Erythroblast (primary cell): ENCODE results near the gene RAD21L1.

ENCODE experiments used
- DNase-seq, 2 experiments: peaks; one replicate each; lab custom pipeline; 2025; lab: John Stamatoyannopoulos, UW
- GATA1 ChIP-seq: IDR thresholded peaks from 2 replicates; pipeline ENCODE4 v1.6.1; 2011; ENCODE audit warnings: low read depth, mild to moderate bottlenecking, control low read depth, low read length, moderate library complexity
- POLR2A ChIP-seq: IDR thresholded peaks from 2 replicates; pipeline ENCODE4 v1.6.1; 2011; ENCODE audit warnings: mild to moderate bottlenecking, low read length

RAD21L1 gene

DNA sequence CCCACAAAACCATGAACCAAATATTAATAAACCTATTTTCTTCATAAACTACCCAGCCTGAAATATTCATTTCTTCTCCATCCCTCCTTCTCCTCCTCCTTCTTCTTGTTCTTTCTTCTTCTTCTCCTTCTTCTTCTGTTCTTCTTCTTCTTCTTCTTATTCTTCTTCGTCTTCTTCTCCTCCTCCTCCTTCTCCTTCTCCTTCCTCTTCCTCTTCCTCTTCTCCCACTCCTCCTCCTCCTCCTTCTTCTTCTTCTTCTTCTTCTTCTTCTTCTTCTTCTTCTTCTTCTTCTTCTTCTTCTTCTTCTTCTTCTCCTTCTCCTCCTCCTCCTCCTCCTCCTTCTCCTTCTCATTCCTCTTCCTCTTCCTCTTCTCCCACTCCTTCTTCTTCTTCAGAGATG is 36.0 kb upstream of the RAD21L1 start:
- TF ChIP-seq GATA1, result no peak
- no peak for TF ChIP-seq POLR2A
- DNase-seq, result no peak

DNA sequence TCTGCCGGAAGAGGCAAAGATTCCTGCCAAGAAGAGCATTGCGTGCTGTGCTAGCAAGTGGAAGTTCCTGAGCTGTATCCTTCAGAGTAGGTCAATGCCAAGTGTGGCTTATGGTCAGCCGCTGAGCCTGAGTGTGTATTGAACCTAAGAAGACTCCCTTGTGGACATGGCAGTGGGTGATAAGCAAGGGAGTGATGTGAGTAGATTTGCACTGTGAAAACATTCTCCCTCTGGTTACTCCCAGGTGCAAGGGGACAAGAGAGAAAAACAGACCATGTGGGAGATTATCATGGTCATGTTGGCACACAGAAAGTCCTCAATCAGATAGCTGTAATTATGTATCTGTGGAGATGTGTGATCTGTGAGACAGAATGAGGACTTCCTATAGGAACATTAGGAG is 35.0 kb upstream of the RAD21L1 start:
- peak; percentile 45 to 77 for DNase-seq
- no peak for TF ChIP-seq POLR2A
- no peak for TF ChIP-seq GATA1

DNA sequence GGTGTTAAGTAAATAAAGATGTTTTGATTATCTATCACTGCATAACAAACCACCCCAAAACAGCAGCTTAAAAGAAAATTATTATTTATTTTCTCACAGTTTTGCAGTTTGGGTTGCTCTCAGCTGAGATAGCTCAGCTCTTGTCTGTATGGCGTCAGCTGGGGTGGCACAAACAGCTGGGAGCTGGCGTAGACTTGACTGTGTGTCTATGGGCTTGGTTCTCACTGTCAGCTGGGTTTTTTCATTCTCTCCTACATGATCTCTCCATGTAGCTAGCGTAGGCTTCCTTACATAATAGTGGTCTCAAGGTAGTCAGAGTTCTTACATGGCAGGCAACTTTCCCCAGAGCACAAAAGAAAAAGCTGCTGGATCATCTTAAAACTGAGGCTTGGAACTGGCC is 34.5 kb upstream of the RAD21L1 start:
- TF ChIP-seq GATA1, result no peak
- TF ChIP-seq POLR2A, result no peak

DNA sequence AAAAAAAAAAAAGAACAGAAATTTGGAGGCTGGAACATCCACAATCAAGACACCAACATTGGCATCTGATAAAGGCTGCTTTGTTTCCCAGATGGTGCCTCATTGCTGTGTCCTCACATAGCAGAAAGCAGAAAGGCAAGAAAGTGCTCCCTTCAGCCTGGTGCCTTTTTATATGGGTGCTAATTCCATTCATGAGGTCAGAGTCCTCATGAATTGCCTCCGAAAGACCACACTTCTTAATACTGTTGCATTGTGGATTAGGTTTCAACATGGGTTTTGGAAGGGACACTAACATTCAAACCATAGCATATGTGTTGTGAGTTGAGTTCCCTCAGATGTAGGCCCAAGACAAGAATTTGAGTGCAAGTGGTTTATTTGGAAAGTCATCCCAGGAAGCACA is 30.6 kb upstream of the RAD21L1 start:
- TF ChIP-seq GATA1, result no peak
- no peak for DNase-seq

More for the DNA sequence above, 34.5 kb upstream of the RAD21L1 start:
- DNase-seq, result no peak

DNA sequence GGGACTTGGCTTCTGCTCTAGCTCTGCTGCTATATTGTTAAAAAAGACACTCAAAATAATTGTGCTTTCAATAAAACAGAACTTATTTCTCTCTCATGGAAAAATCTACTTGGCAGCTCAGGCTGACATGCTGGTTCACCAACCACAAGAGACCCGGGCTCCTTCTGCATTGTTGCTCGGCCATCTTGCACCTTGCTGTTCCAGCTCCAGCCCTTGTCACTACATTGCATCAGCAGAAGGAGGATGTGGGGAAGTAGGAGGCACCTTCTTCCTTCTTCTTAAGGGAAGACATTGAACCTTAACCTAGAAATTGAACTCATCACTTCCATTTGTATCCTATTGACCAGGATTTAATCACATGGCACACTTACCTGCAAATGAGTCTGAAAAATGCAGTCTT is 29.2 kb upstream of the RAD21L1 start:
- TF ChIP-seq POLR2A, result no peak
- TF ChIP-seq GATA1, result no peak
- no peak for DNase-seq

DNA sequence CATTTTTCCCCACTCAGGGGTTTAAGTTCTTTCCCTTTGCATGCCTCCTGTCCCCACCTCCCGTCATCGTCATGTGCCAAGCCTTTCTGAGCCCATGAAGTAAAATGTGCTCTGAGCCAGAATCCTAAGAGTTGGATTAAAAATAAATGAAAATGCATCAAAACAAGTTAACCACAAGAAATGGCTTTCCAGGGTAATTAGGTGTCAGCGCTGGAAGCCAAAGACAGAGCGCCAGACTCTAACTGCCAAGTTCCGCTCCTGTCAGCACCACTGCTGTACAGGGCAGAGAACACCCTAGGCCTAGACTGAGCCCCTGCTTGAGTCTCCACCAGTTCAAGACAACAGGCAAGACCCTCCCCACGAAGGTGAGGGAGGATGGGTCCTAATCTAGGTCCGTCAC is 28.0 kb upstream of the RAD21L1 start:
- TF ChIP-seq GATA1 (no peak), POLR2A (no peak)

DNA sequence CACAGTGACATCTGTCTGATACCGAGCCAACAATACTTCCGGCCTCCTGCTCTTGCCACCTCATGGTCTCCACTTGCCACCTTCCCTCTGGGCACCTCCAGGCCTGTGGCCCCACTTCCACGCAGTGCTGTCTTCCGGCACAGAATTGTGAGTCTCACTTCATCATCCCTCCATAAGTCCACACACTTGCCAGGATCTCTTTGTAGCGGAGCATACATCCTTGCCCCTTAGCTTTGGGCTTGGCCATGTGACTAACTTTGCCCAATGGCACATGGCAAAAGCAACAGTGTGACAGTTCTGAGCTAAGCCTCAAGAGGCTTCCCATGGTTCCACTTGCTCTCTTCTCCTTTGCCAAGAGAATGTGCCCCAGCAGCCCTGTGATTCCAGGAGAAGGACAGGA is 27.1 kb upstream of the RAD21L1 start:
- DNase-seq, result no peak
- no peak for TF ChIP-seq GATA1
- TF ChIP-seq POLR2A, result no peak

More for the DNA sequence above, 28.0 kb upstream of the RAD21L1 start:
- DNase-seq, result no peak

DNA sequence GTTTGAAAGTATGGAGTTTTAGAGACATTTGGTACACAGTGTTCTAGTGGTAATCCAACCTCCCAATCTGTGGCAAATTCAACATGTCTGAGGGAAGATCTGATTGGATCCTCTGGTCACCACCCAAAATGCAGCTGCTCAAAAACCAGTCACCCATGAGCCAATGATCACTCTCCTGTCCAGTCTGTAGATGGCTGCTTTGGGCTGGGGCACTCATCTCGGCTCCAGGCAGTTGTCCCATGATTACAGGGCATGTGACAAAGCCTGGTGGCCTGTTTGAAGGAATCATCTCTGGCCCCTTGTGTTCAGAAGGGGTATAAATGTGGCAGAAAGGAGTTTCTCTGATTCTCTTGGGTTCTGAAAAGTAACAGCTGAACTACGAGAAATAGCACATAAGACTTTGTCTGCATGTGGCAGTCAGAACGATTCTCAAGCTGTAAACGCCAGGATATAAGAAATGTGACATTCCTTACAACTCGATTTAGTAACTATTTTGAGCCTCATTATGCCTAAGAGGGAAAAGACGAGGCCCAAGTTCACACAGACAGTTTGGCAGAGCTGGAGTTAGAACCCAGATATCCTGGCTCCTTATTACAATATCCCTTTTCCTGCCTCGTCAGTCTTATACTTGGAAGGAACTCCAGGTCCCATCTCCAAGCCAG is 26.5 kb upstream of the RAD21L1 start:
- no peak for TF ChIP-seq POLR2A
- TF ChIP-seq GATA1, result no peak

DNA sequence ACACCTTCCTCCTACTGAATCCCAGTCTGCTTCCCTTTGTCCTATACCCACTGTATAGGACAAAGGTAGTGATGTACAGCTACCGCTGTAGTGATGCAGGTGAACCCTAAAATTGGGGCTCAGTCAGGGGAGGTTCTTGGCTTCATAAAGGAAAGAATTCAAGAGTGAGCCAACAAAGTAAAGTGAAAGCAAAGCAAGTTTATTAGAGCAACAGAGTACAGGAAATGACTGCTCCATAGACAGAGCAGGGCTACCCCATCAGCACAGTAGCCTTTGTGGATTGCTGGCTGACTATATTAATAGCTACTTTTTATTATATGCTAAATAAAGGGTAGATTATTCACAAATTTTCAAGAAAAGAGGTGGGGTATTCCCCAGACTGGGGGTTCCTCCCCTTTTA is 25.9 kb upstream of the RAD21L1 start:
- TF ChIP-seq GATA1, result no peak
- TF ChIP-seq POLR2A, result no peak
- no peak for DNase-seq

More for the DNA sequence above, 26.5 kb upstream of the RAD21L1 start:
- no peak for DNase-seq

DNA sequence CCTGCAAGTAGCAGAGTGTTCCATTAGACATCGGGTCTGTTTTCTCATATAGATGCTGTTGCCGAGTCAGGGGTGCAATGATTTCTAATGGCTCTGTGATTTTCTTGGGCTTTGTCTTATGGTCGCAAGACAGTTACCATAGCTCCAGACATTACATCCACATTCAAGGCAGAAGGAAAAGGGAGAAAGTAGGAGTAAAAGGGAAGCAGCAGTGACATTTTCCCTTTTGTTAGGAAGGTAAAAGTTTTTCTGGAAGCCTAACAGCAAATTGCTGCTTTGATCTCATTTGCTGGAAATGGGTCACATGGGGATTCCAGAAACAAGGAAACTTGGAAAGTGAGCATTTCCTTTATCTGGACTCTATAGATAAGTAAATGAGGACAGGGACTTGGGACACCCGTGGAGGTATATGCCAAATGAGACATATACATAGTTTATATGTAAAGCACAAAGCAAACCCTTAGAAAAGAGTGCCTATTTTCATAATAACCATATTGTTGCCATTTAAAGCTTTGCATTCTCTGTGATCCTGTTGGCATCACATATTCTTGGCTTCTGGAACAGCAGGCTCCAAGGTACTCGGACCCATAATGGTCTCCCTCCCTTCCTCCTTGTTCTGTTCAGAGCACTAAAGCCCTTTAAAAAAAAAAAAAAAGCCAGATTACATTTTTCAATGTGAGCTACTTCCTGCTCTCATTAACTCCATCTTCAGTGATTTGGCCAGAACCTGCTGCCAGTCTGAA is 22.9 kb upstream of the RAD21L1 start, which contains the start of gene C20orf202:
C20orf202 (plus strand) TSS at position 693 of the 743 bp plus-strand sequence. CDS start 132 bp downstream, outside the sequence.
- DNase-seq, result no peak
- TF ChIP-seq POLR2A (no peak), GATA1 (no peak)

DNA sequence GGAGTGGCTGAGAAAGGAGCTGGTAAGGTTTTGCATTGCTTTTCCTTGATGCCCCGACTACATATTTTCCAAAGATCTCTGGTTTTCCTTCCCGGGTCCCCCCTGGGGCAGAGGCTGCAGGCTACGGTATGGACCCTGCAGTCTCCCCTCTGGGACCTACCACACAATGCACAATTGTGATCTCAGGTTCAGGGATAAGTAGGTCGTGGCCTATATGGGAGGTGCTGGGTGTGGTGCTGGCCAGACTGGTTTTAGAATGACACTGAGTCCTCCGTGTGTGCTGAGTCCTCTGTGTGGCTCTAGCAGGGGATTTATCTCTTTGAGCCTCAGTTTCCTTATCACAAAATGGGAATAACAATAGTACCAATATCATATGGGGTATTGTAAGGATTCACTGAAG is 22.2 kb upstream of the RAD21L1 start:
- DNase-seq, result no peak
- TF ChIP-seq GATA1, result no peak

DNA sequence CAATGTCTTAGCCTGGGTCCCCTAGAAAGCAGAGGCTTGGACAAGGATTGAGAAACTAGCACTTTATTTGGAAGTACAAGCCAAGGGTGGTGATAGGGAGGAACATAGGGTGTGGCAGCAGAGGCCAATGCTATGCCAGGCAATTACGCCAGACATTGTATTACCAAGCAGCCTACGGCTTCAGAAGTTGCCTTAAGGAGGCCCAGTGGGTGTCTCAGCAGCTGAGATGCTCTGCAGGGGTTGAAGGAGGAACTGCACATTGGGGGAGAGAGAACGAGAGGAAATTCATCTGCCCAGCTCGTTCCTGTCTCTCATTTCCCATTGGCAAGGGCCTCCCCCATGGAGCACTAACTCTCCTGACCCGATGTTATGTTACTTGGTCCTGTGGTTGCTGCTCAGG is 21.7 kb upstream of the RAD21L1 start:
- TF ChIP-seq POLR2A (no peak), GATA1 (no peak)
- no peak for DNase-seq

DNA sequence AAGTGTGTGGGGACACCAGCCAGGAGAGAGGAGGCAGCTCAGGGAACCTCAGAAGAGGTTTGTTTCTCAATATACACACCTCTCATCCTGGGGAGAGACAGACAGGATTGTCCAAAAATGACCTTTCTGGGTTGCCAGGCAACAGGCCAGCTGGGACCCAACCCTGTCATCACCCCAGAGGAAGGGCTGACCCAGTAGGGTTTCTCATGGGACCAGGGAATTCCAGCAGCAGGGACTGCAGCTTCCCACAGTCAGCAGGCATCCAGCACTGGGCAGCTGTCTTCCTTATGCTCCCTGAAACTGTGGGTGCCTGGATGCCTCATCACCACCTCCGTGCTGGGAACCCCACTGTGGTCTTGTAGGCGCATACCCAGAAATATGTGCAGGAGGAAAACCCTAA is 21.3 kb upstream of the RAD21L1 start:
- DNase-seq, result no peak
- TF ChIP-seq GATA1, result no peak
- no peak for TF ChIP-seq POLR2A

DNA sequence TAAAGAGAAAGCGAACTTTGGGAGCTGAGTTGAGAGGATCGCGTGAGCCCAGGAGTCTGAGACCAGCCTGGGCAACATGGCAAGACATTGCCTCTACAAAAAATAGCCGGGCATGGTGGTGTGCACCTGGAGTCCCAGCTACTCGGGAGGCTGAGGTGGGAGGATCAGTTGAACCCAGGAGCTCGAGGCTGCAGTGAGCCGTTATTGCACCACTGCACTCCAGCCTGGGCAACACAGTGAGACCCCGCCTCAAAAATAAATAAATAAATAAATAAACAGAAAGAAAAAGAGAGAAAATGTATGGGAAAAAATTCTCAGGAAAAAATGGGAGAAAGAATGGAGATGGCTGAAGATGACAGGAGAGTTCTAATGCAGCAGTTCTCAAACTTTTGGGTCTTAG is 20.0 kb upstream of the RAD21L1 start:
- no peak for TF ChIP-seq POLR2A
- no peak for TF ChIP-seq GATA1
- DNase-seq, result no peak

DNA sequence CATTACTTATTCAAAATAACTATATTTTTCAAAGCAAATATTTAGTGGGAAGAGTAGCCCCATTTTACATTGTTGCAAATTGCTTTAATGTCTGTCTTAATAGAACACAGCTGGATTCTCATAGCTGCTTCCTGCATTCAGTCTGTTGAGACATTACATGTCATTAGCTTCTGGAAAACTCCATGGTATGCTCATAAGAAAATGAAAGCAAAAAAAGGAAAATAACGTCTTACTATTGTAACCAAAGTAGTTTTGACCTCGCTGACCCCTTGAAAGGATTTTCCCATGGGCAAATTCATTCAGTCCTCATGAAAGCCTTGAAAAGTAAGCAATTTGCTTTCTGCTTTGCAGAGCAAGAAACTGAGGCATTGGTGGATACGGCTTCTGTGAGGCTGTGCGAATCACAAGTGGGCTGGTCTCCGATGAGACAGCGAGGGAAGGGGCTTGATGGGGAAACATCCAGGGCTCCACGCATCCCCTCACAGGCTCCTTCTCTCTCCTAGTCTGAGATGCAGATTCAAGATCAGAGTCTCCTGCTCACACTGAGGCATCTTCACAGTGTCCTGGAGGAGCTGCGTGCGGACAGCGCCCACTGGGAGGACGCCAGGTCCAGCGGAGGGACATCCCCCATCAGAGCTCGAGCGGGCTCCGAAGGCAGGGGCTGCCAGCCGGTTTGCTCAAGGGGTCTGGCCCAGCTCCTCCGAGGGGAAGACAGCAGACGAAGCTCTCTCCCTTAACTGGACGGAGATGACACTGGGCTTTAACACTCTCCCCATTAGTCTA is 19.3 kb upstream of the RAD21L1 start:
- TF ChIP-seq GATA1 (no peak), POLR2A (no peak)

More for the DNA sequence above, 19.3 kb upstream of the RAD21L1 start:
- no peak for DNase-seq
